DOHH2 (cell line): ENCODE results near the gene CTAGE1.

Source experiments
- H3F3A ChIP-seq: fragments of 200-600 bp; sonication (generic), shearing (Covaris generic); 2 replicates; pipeline ENCODE4 v1.6.0; 2016; ENCODE audit warnings: antibody characterized with exemption, mild to moderate bottlenecking; ENCODE audit not compliant: control insufficient read depth, insufficient read depth
- H3K27ac ChIP-seq: fragments of 200-600 bp; sonication (generic); 2 replicates; pipeline ENCODE4 v1.5.1; 2014; ENCODE audit warnings: low read depth, mild to moderate bottlenecking, low read length, moderate library complexity
- H3K27me3 ChIP-seq: fragments of 200-600 bp; sonication (generic); 2 replicates; pipeline ENCODE4 v1.6.1; 2014; ENCODE audit warnings: mild to moderate bottlenecking, low read length, mixed read lengths; ENCODE audit not compliant: control insufficient read depth
- H3K36me3 ChIP-seq: fragments of 200-600 bp; sonication (generic); 2 replicates; pipeline ENCODE4 v1.6.1; 2014; ENCODE audit warnings: mild to moderate bottlenecking, low read length, moderate library complexity, mixed read lengths; ENCODE audit not compliant: control insufficient read depth
- H3K4me1 ChIP-seq: fragments of 200-600 bp; sonication (generic); 2 replicates; pipeline ENCODE4 v1.6.1; 2014; ENCODE audit warnings: mild to moderate bottlenecking, low read length, mixed read lengths; ENCODE audit not compliant: control insufficient read depth
- H3K4me2 ChIP-seq: fragments of 200-600 bp; sonication (generic); 2 replicates; pipeline ENCODE4 v1.6.0; 2014; ENCODE audit warnings: mild to moderate bottlenecking, low read length, moderate library complexity
- H3K4me3 ChIP-seq: fragments of 200-600 bp; sonication (generic); 2 replicates; pipeline ENCODE4 v1.5.1; 2014; ENCODE audit warnings: mild to moderate bottlenecking, low read length, mixed read lengths
- H3K79me2 ChIP-seq: fragments of 200-600 bp; sonication (generic); 2 replicates; pipeline ENCODE4 v1.6.1; 2014; ENCODE audit warnings: mild to moderate bottlenecking, low read length, mixed read lengths; ENCODE audit not compliant: control insufficient read depth
- H3K9me2 ChIP-seq: fragments of 200-600 bp; sonication (generic); replicated peaks from 2 replicates; pipeline ENCODE4 v1.6.1; 2014; ENCODE audit warnings: mild to moderate bottlenecking, low read length, mixed read lengths; ENCODE audit not compliant: control insufficient read depth
- H3K9me3 ChIP-seq: fragments of 200-600 bp; sonication (generic); 2 replicates; pipeline ENCODE4 v1.6.1; 2014; ENCODE audit warnings: antibody characterized with exemption, low read length, mixed read lengths; ENCODE audit not compliant: control insufficient read depth, insufficient read depth
- H4K20me1 ChIP-seq: fragments of 200-600 bp; sonication (generic); 2 replicates; pipeline ENCODE4 v1.6.0; 2014; ENCODE audit warnings: low read depth, mild to moderate bottlenecking, antibody characterized with exemption, low read length, moderate library complexity; ENCODE audit not compliant: control insufficient read depth, insufficient read depth
- CTCF ChIP-seq: fragments of 200-600 bp; sonication (generic); IDR thresholded peaks from one replicate; pipeline ENCODE4 v1.5.1; 2014; ENCODE audit warnings: antibody characterized with exemption, mild to moderate bottlenecking, low read depth, low read length; ENCODE audit not compliant: poor library complexity, severe bottlenecking
- EZH2phosphoT487 ChIP-seq: fragments of 200-600 bp; sonication (generic); IDR thresholded peaks from 2 replicates; pipeline ENCODE4 v1.6.1; 2017; ENCODE audit warnings: borderline replicate concordance, mild to moderate bottlenecking, antibody characterized with exemption, low read length, moderate library complexity, mixed read lengths

The CTAGE1 gene

DNA sequence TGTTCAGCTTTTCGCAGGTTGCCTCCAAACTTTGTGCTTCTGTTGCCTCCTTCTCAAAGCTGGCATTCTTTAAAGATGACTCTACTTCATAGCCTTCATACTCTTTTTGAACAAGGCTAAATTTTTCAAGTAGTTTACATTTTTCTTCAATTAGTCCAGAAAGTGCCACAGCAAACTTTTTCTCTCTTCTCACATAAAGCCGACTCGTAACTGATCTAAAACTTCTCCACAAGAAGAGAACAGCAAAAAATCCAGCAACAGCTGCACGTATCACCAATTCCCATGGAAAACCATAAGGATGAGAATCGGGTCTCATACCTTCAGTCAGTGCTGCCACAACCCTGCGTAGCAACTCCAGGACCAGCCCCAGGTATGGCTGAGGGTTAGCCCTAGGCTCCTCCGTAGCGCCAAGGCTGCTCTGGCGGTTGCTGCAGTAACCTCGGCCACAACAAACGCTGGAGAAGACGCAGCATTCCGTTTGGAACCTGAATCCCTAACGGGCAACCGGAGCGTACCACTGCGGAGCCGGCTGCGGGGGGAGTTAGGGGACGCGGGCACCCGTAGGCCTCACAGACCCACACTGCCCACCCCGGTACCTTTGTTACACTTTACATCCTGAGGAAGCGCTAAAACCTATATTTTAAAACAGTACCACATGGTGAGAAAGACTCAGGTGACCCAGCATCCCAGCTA is at the start of gene CTAGE1:
Gene CTAGE1 (minus strand): TSS at position 420 of the 693 bp plus-strand sequence. CDS start 104 bp downstream, at position 316.
- Histone ChIP-seq H3K36me3 (no peaks in the 10 kb centered on the region), H4K20me1 (no peaks in the 10 kb centered on the region), H3K4me1 (no peaks in the 10 kb centered on the region), H3K9me2 (no peaks in the 10 kb centered on the region), H3K4me2 (no peak within 1 kb of the TSS), H3F3A (no peaks in the 10 kb centered on the region), H3K27me3 (no peaks in the 10 kb centered on the region), H3K4me3 (no peak within 1 kb of the TSS), H3K9me3 (0 out of 2 replicates have a peak, but pooled peaks cover 5% of the 10 kb centered on the region), H3K27ac (no peak within 1 kb of the TSS), H3K79me2 (no peaks in the 10 kb centered on the region)
- TF ChIP-seq EZH2phosphoT487 (no peak), CTCF (no peak)

GRCh38 chr18:22466608-22467395 is 49.1 kb upstream of the CTAGE1 start:
- H3F3A ChIP-seq = no peaks in the 10 kb centered on the region
- no peaks in the 10 kb centered on the region for H4K20me1 ChIP-seq
- no peak overlapping the region for H3K4me3 ChIP-seq
- H3K4me2 ChIP-seq = no peak overlapping the region
- H3K27ac ChIP-seq = no peak overlapping the region
- no peaks in the 10 kb centered on the region for H3K9me3 ChIP-seq
- H3K79me2 ChIP-seq = no peaks in the 10 kb centered on the region
- H3K36me3 ChIP-seq = no peaks in the 10 kb centered on the region
- H3K9me2 ChIP-seq = no peaks in the 10 kb centered on the region
- H3K27me3 ChIP-seq = no peaks in the 10 kb centered on the region
- H3K4me1 ChIP-seq = no peaks in the 10 kb centered on the region
- no peak for TF ChIP-seq EZH2phosphoT487
- no peak for TF ChIP-seq CTCF

DNA sequence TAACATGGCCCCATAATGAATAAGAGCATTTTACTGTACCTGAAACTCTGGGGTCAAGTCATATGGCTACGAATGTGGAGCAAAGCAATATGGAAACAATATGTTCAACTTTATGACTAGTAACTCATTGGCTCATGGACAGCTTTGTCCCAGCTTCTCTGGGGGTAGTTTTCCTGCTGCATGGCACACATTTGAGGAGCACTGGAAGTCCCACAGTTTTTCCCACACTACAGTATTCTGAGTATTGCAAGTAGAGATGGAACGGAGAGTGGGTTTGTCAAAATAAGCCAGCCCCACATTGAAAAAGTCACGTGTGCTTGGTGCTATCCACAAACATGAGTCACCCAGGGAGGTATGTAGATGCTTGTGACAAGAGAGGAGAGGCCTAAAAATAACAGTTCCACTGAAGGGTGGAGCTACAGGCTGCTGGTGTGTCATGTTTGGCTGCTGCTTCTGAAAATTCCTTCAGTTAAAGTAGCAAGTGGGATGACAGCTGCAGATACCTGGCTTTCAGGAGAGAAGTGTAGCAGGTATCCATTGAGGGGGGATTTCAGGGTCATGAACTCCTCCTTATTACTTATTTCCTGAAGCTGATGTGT is 48.2 kb upstream of the CTAGE1 start:
- Histone ChIP-seq H3K36me3 (no peaks in the 10 kb centered on the region), H3K4me3 (no peak overlapping the region), H3F3A (no peaks in the 10 kb centered on the region), H3K27me3 (no peaks in the 10 kb centered on the region), H3K9me3 (no peaks in the 10 kb centered on the region), H3K4me1 (no peaks in the 10 kb centered on the region), H3K4me2 (no peak overlapping the region), H3K79me2 (no peaks in the 10 kb centered on the region), H3K9me2 (no peaks in the 10 kb centered on the region), H4K20me1 (no peaks in the 10 kb centered on the region), H3K27ac (no peak overlapping the region)
- TF ChIP-seq EZH2phosphoT487 (no peak), CTCF (no peak)
